ENCODE measurements around the gene MKNK2.

GRCh38 chr19:2064395-2064787 is 13.3 kb upstream of the MKNK2 start:
- no peak for TF ChIP-seq CTCF (IDR thresholded peaks at IDR 0.05)
- TF ChIP-seq EZH2 (IDR thresholded peaks at IDR 0.05; ENCODE audit: borderline replicate concordance, insufficient read depth, low read depth, low read length, poor library complexity, severe bottlenecking): no peak

Data from B cell (primary cell).